ENCODE results near the gene HSPG2. TPM values are rescaled to one million over a fixed set of nuclear protein-coding genes. Genes with fewer than 3 reads are reported as not detected.
"Not testable (repeated sequence)": the region's sequence is repeated elsewhere in the genome, so short reads cannot be mapped to it uniquely, and the experiment has no call there.

HSPG2 gene
- total RNA-seq, 1 experiment from 2014 or later = 171 TPM

GRCh38 chr1:21919520-21919919, 17.6 kb downstream of the HSPG2 start:
- CTCF ChIA-PET = no interaction called here
- peak overlapping the region; percentile 86 for H3K27ac ChIP-seq (ENCODE audit: low read length)
- in situ Hi-C loops (cut with HindIII; ENCODE audit: low pct_unique_long_range_greater_than_20kb, low sequenced_read_pairs) = no loop called here
- DNase-seq (ENCODE audit: low read depth, low spot score) (no peak), ATAC-seq (peak; percentile 13; the same call in 1 of the 2 replicates)
- H3K4me3 ChIP-seq (ENCODE audit: low read depth in 2 of 2, low read length in 2 of 2) = no peak overlapping the region
- POLR2A ChIA-PET = no interaction called here
- no peaks in the 10 kb centered on the region for H3K9me3 ChIP-seq (ENCODE audit: control insufficient read depth, insufficient read depth, low read depth, low read length)
- no TSS peak for BruUV-seq (replicated peaks)
- peaks cover 64% of the 10 kb centered on the region for H3K4me1 ChIP-seq (ENCODE audit: control insufficient read depth, insufficient read depth, low read length)
- H3K36me3 ChIP-seq (ENCODE audit: control insufficient read depth, insufficient read depth, low read length) = no peaks in the 10 kb centered on the region
- H3K27me3 ChIP-seq (ENCODE audit: control insufficient read depth, insufficient read depth, low read length) = no peaks in the 10 kb centered on the region
- TF ChIP-seq SIN3A (IDR thresholded peaks at IDR 0.05; ENCODE audit: borderline replicate concordance, insufficient read depth, low read depth, low read length) (no peak), REST (IDR thresholded peaks at IDR 0.05; ENCODE audit: insufficient read depth in 1 of 2, low read depth in 2 of 2, low read length in 1 of 2) (no peak), CTCF (IDR thresholded peaks at IDR 0.05) (no peak), TCF7L2 (IDR thresholded peaks at IDR 0.05; ENCODE audit: low read depth, low read length) (no peak), POLR2AphosphoS5 (IDR thresholded peaks at IDR 0.05; ENCODE audit: low read depth, low read length) (no peak)
- intact Hi-C loops (cut with micrococcal nuclease; ENCODE audit: unreplicated experiment) = no loop called here

GRCh38 chr1:21917239-21917631, 19.9 kb downstream of the HSPG2 start:
- BruUV-seq (replicated peaks); H3K27me3 ChIP-seq (ENCODE audit: control insufficient read depth, insufficient read depth, low read length); DNase-seq (ENCODE audit: low read depth, low spot score); in situ Hi-C loops (cut with HindIII; ENCODE audit: low pct_unique_long_range_greater_than_20kb, low sequenced_read_pairs); POLR2A ChIA-PET; CTCF ChIA-PET; ATAC-seq; H3K4me3 ChIP-seq (ENCODE audit: low read depth in 2 of 2, low read length in 2 of 2); H3K9me3 ChIP-seq (ENCODE audit: control insufficient read depth, insufficient read depth, low read depth, low read length); intact Hi-C loops (cut with micrococcal nuclease; ENCODE audit: unreplicated experiment); H3K36me3 ChIP-seq (ENCODE audit: control insufficient read depth, insufficient read depth, low read length): not testable (repeated sequence)
- H3K4me1 ChIP-seq (ENCODE audit: control insufficient read depth, insufficient read depth, low read length) = peaks cover 66% of the 10 kb centered on the region
- 0 out of 2 replicates have a peak overlapping the region, but pooled peaks have one; percentile 42 for H3K27ac ChIP-seq (ENCODE audit: low read length)

GRCh38 chr1:21916447-21917238, 20.5 kb downstream of the HSPG2 start:
- CTCF ChIA-PET = no interaction called here
- in situ Hi-C loops (cut with HindIII; ENCODE audit: low pct_unique_long_range_greater_than_20kb, low sequenced_read_pairs) = no loop called here
- Histone ChIP-seq H3K9me3 (ENCODE audit: control insufficient read depth, insufficient read depth, low read depth, low read length) (no peaks in the 10 kb centered on the region), H3K4me1 (ENCODE audit: control insufficient read depth, insufficient read depth, low read length) (peaks cover 66% of the 10 kb centered on the region), H3K36me3 (ENCODE audit: control insufficient read depth, insufficient read depth, low read length) (no peaks in the 10 kb centered on the region), H3K27me3 (ENCODE audit: control insufficient read depth, insufficient read depth, low read length) (no peaks in the 10 kb centered on the region), H3K4me3 (ENCODE audit: low read depth in 2 of 2, low read length in 2 of 2) (no peak overlapping the region), H3K27ac (ENCODE audit: low read length) (0 out of 2 replicates have a peak overlapping the region, but pooled peaks have one; percentile 42)
- POLR2A ChIA-PET = no interaction called here
- no TSS peak for BruUV-seq (replicated peaks)
- TF ChIP-seq TCF7L2 (IDR thresholded peaks at IDR 0.05; ENCODE audit: low read depth, low read length) = no peak
- TF ChIP-seq POLR2AphosphoS5 (IDR thresholded peaks at IDR 0.05; ENCODE audit: low read depth, low read length) = no peak
- TF ChIP-seq CTCF (IDR thresholded peaks at IDR 0.05) = no peak
- no peak for TF ChIP-seq REST (IDR thresholded peaks at IDR 0.05; ENCODE audit: insufficient read depth in 1 of 2, low read depth in 2 of 2, low read length in 1 of 2)
- TF ChIP-seq SIN3A (IDR thresholded peaks at IDR 0.05; ENCODE audit: borderline replicate concordance, insufficient read depth, low read depth, low read length) = no peak
- no peak for ATAC-seq
- intact Hi-C loops (cut with micrococcal nuclease; ENCODE audit: unreplicated experiment) = no loop called here
- no peak for DNase-seq (ENCODE audit: low read depth, low spot score)

All from Panc1 (cell line).